Effector memory CD8-positive, alpha-beta T cell (primary cell): ENCODE data around the gene DENND2A.
"Not testable (repeated sequence)": the region's sequence is repeated elsewhere in the genome, so short reads cannot be mapped to it uniquely, and the experiment has no call there.

Experiments
- ATAC-seq: fragments of 150-1000 bp; cut with Tn5 transposase; replicated peaks from 2 replicates; pipeline ENCODE4 v1.10.0; 2021; ENCODE audit warnings: mild to moderate bottlenecking, moderate library complexity
- DNase-seq, 3 experiments: peaks; one replicate each; pipeline ENCODE4 v3.0.0; 2021
- H3K27ac Mint-ChIP-seq, 2 donors: one replicate each; pipeline ENCODE4 v1.8.0; 2022; ENCODE audit warnings: mild to moderate bottlenecking in 2 of 2, mixed read lengths in 2 of 2, moderate library complexity in 2 of 2
- H3K27me3 Mint-ChIP-seq, 2 donors: one replicate each; pipeline ENCODE4 v1.8.0; 2022; ENCODE audit warnings: mixed read lengths in 2 of 2
- H3K36me3 Mint-ChIP-seq: one replicate; pipeline ENCODE4 v1.8.0; 2022; ENCODE audit warnings: mild to moderate bottlenecking, moderate library complexity, mixed read lengths; ENCODE audit not compliant: insufficient read depth
- H3K4me1 Mint-ChIP-seq, 2 donors: one replicate each; pipeline ENCODE4 v1.8.0; 2022; ENCODE audit warnings: low read depth in 2 of 2, mixed read lengths in 2 of 2
- H3K4me3 Mint-ChIP-seq, 2 donors: one replicate each; pipeline ENCODE4 v1.8.0; 2022; ENCODE audit warnings: mild to moderate bottlenecking in 2 of 2, mixed read lengths in 2 of 2, moderate library complexity in 2 of 2
- H3K9me3 Mint-ChIP-seq, 2 donors: one replicate each; pipeline ENCODE4 v1.8.0; 2022; ENCODE audit warnings: mixed read lengths in 2 of 2

Gene DENND2A

GRCh38 chr7:140541513-140542227 is 98.9 kb downstream of the DENND2A start:
- H3K36me3 Mint-ChIP-seq = peaks cover 3% of the 10 kb centered on the region
- ATAC-seq = no peak
- no peak overlapping the region for H3K27ac Mint-ChIP-seq
- H3K9me3 Mint-ChIP-seq = no peaks in the 10 kb centered on the region
- peaks cover 4 to 7% of the 10 kb centered on the region in 2 donors for H3K4me1 Mint-ChIP-seq
- H3K27me3 Mint-ChIP-seq = peaks cover 32 to 58% of the 10 kb centered on the region in 2 donors
- no peak overlapping the region for H3K4me3 Mint-ChIP-seq
- no peak for DNase-seq

- ATAC-seq (no peak), DNase-seq (no peak)
- peaks cover 32 to 58% of the 10 kb centered on the region in 2 donors for H3K27me3 Mint-ChIP-seq
- H3K4me3 Mint-ChIP-seq = no peak overlapping the region
- H3K36me3 Mint-ChIP-seq = peaks cover 2% of the 10 kb centered on the region
- H3K27ac Mint-ChIP-seq = no peak overlapping the region
- no peaks in the 10 kb centered on the region for H3K9me3 Mint-ChIP-seq
- peaks cover 4 to 7% of the 10 kb centered on the region in 2 donors for H3K4me1 Mint-ChIP-seq
Observed at GRCh38 chr7:140541176-140541512, 99.5 kb downstream of the DENND2A start.

- Mint-ChIP-seq H3K36me3 (no peaks in the 10 kb centered on the region), H3K27ac (no peak overlapping the region), H3K4me3 (no peak overlapping the region), H3K27me3 (peaks cover 28 to 51% of the 10 kb centered on the region in 2 donors), H3K4me1 (peaks cover 4 to 7% of the 10 kb centered on the region in 2 donors), H3K9me3 (no peaks in the 10 kb centered on the region)
- no peak for ATAC-seq
- no peak for DNase-seq
Observed at GRCh38 chr7:140540136-140540777, 100.4 kb downstream of the DENND2A start.

- no peaks in the 10 kb centered on the region for H3K36me3 Mint-ChIP-seq
- H3K4me1 Mint-ChIP-seq = peaks cover 4 to 7% of the 10 kb centered on the region in 2 donors
- ATAC-seq = no peak
- DNase-seq = no peak
- H3K9me3 Mint-ChIP-seq = no peaks in the 10 kb centered on the region
- H3K27me3 Mint-ChIP-seq = peaks cover 29 to 52% of the 10 kb centered on the region in 2 donors
- H3K27ac Mint-ChIP-seq = no peak overlapping the region
- no peak overlapping the region for H3K4me3 Mint-ChIP-seq
Observed at GRCh38 chr7:140539461-140539860, 101.2 kb downstream of the DENND2A start.

GRCh38 chr7:140537750-140538482 is 102.7 kb downstream of the DENND2A start:
- Mint-ChIP-seq H3K27me3 (peaks cover 35 to 59% of the 10 kb centered on the region in 2 donors), H3K9me3 (no peaks in the 10 kb centered on the region), H3K4me1 (peaks cover 4 to 7% of the 10 kb centered on the region in 2 donors), H3K27ac (no peak overlapping the region), H3K4me3 (no peak overlapping the region), H3K36me3 (no peaks in the 10 kb centered on the region)
- ATAC-seq (no peak), DNase-seq (no peak)

- Mint-ChIP-seq H3K4me1 (no peaks in the 10 kb centered on the region), H3K36me3 (peaks cover 3% of the 10 kb centered on the region), H3K27ac (no peak overlapping the region), H3K9me3 (no peaks in the 10 kb centered on the region), H3K4me3 (no peak overlapping the region), H3K27me3 (peaks cover 32 to 49% of the 10 kb centered on the region in 2 donors)
- ATAC-seq (no peak), DNase-seq (no peak)
Observed at GRCh38 chr7:140534743-140535142, 105.9 kb downstream of the DENND2A start.

- Mint-ChIP-seq H3K36me3 (peaks cover 3% of the 10 kb centered on the region), H3K27ac (no peak overlapping the region), H3K4me1 (no peaks in the 10 kb centered on the region), H3K27me3 (peaks cover 32 to 39% of the 10 kb centered on the region in 2 donors), H3K9me3 (no peaks in the 10 kb centered on the region), H3K4me3 (no peak overlapping the region)
- DNase-seq (no peak), ATAC-seq (no peak)
Observed at GRCh38 chr7:140533394-140533872, 107.2 kb downstream of the DENND2A start.

- not testable (repeated sequence) for H3K36me3 Mint-ChIP-seq, ATAC-seq, H3K27ac Mint-ChIP-seq, DNase-seq, H3K4me3 Mint-ChIP-seq, H3K9me3 Mint-ChIP-seq
- H3K27me3 Mint-ChIP-seq = peaks cover 21 to 52% of the 10 kb centered on the region in 2 donors
- peaks cover 7 to 18% of the 10 kb centered on the region in 2 donors for H3K4me1 Mint-ChIP-seq
Observed at GRCh38 chr7:140529428-140529827, 111.2 kb downstream of the DENND2A start.

GRCh38 chr7:140526787-140527664 is 113.6 kb downstream of the DENND2A start:
- Mint-ChIP-seq H3K4me3 (peak overlapping the region in 1 of 2 donors; percentile 25), H3K27me3 (peaks cover 6 to 29% of the 10 kb centered on the region in 2 donors), H3K9me3 (no peaks in the 10 kb centered on the region), H3K4me1 (peaks cover 13 to 18% of the 10 kb centered on the region in 2 donors), H3K36me3 (peaks cover 6% of the 10 kb centered on the region), H3K27ac (peak overlapping the region; percentile 65 to 67)
- no peak for ATAC-seq
- DNase-seq = no peak

- H3K27me3 Mint-ChIP-seq = peaks cover 3 to 27% of the 10 kb centered on the region in 2 donors
- H3K4me1 Mint-ChIP-seq = peaks cover 13 to 18% of the 10 kb centered on the region in 2 donors
- no peaks in the 10 kb centered on the region for H3K9me3 Mint-ChIP-seq
- H3K36me3 Mint-ChIP-seq = peaks cover 6% of the 10 kb centered on the region
- ATAC-seq = no peak
- DNase-seq = no peak
- H3K4me3 Mint-ChIP-seq = peak overlapping the region; percentile 25 to 53
- peak overlapping the region; percentile 62 to 65 for H3K27ac Mint-ChIP-seq
Observed at GRCh38 chr7:140526214-140526613, 114.4 kb downstream of the DENND2A start.

GRCh38 chr7:140525743-140526142 is 114.9 kb downstream of the DENND2A start:
- peak; percentile 83 for ATAC-seq
- Mint-ChIP-seq H3K27me3 (peaks cover 0 to 22% of the 10 kb centered on the region in 2 donors), H3K9me3 (no peaks in the 10 kb centered on the region), H3K27ac (peak overlapping the region; percentile 10 to 65), H3K4me3 (peak overlapping the region; percentile 25 to 53), H3K36me3 (peaks cover 6% of the 10 kb centered on the region), H3K4me1 (peaks cover 13 to 18% of the 10 kb centered on the region in 2 donors)
- DNase-seq = peak in 1 of 3 experiments; percentile 9

GRCh38 chr7:140521421-140521820 is 119.2 kb downstream of the DENND2A start:
- DNase-seq = no peak
- Mint-ChIP-seq H3K9me3 (no peaks in the 10 kb centered on the region), H3K4me1 (peaks cover 15 to 18% of the 10 kb centered on the region in 2 donors), H3K27ac (no peak overlapping the region), H3K36me3 (peaks cover 3% of the 10 kb centered on the region), H3K4me3 (no peak overlapping the region), H3K27me3 (peaks cover 7 to 18% of the 10 kb centered on the region in 2 donors)
- ATAC-seq = no peak

GRCh38 chr7:140519007-140519399 is 121.6 kb downstream of the DENND2A start:
- peaks cover 5 to 7% of the 10 kb centered on the region in 2 donors for H3K4me1 Mint-ChIP-seq
- no peak overlapping the region for H3K4me3 Mint-ChIP-seq
- no peaks in the 10 kb centered on the region for H3K9me3 Mint-ChIP-seq
- no peak overlapping the region for H3K27ac Mint-ChIP-seq
- no peaks in the 10 kb centered on the region for H3K36me3 Mint-ChIP-seq
- DNase-seq (no peak), ATAC-seq (no peak)
- H3K27me3 Mint-ChIP-seq = peaks cover 7 to 33% of the 10 kb centered on the region in 2 donors
